Mesendoderm (in vitro differentiated cells): ENCODE results near the gene TTC1.
A peak's percentile ranks its signal among the peaks of the same experiment; 100 is the strongest.

Experiments
- DNase-seq: peaks from one replicate; pipeline ENCODE4 v3.0.0; 2013
- H2AK5ac ChIP-seq: 2 replicates; pipeline ENCODE4 v1.6.1; 2013; ENCODE audit warnings: low read length, inconsistent platforms
- H2BK120ac ChIP-seq: 2 replicates; pipeline ENCODE4 v1.6.1; 2013; ENCODE audit warnings: low read depth, mild to moderate bottlenecking, low read length, moderate library complexity, mixed read lengths
- H2BK15ac ChIP-seq: replicated peaks from 2 replicates; pipeline ENCODE4 v1.6.1; 2013; ENCODE audit warnings: low read depth, mild to moderate bottlenecking, moderate library complexity
- H2BK5ac ChIP-seq: 2 replicates; pipeline ENCODE4 v1.6.1; 2013; ENCODE audit warnings: low read length, inconsistent platforms
- H3K18ac ChIP-seq: 2 replicates; pipeline ENCODE4 v1.6.1; 2013; ENCODE audit warnings: mild to moderate bottlenecking, low read length, mixed read lengths
- H3K23ac ChIP-seq: one replicate; pipeline ENCODE4 v1.6.1; 2013; ENCODE audit warnings: low read length
- H3K27ac ChIP-seq: 2 replicates; pipeline ENCODE4 v1.5.1; 2013; ENCODE audit warnings: low read depth, mild to moderate bottlenecking, inconsistent platforms, low read length, moderate library complexity
- H3K27me3 ChIP-seq: 2 replicates; pipeline ENCODE4 v1.6.1; 2013; ENCODE audit warnings: low read length, control low read depth, mild to moderate bottlenecking, inconsistent platforms; ENCODE audit not compliant: insufficient read depth, poor library complexity
- H3K36me3 ChIP-seq: 2 replicates; pipeline ENCODE4 v1.6.1; 2013; ENCODE audit warnings: low read length, inconsistent platforms; ENCODE audit not compliant: control insufficient read depth, insufficient read depth
- H3K4ac ChIP-seq: one replicate; pipeline ENCODE4 v1.6.1; 2013; ENCODE audit warnings: low read depth, mild to moderate bottlenecking, low read length, moderate library complexity
- H3K4me1 ChIP-seq: 2 replicates; pipeline ENCODE4 v1.6.1; 2013; ENCODE audit warnings: low read depth, low read length, inconsistent platforms; ENCODE audit not compliant: control insufficient read depth
- H3K4me2 ChIP-seq: 2 replicates; pipeline ENCODE4 v1.6.1; 2013; ENCODE audit warnings: low read length
- H3K4me3 ChIP-seq: 2 replicates; pipeline ENCODE4 v1.5.1; 2013; ENCODE audit warnings: mild to moderate bottlenecking, low read length
- H3K56ac ChIP-seq: one replicate; pipeline ENCODE4 v1.6.1; 2013; ENCODE audit warnings: low read length
- H3K79me1 ChIP-seq: 2 replicates; pipeline ENCODE4 v1.6.1; 2013; ENCODE audit warnings: low read length, inconsistent platforms
- H3K79me2 ChIP-seq: 2 replicates; pipeline ENCODE4 v1.6.1; 2013; ENCODE audit warnings: mild to moderate bottlenecking, low read length; ENCODE audit not compliant: control insufficient read depth, insufficient read depth
- H3K9ac ChIP-seq: 2 replicates; pipeline ENCODE4 v1.6.1; 2013; ENCODE audit warnings: low read length, inconsistent platforms
- H4K5ac ChIP-seq: one replicate; pipeline ENCODE4 v1.6.1; 2013; ENCODE audit warnings: low read length
- H4K8ac ChIP-seq: one replicate; pipeline ENCODE4 v1.6.1; 2013; ENCODE audit warnings: low read depth, mild to moderate bottlenecking, control low read depth, low read length, moderate library complexity
- WGBS: extraction: QIAGEN DNeasy Blood & Tissue Kit; methylation state at CpG from one replicate; pipeline ENCODE4 v1.1.7; 2013; ENCODE audit warnings: low lambda C conversion rate, missing lambda C conversion rate; ENCODE audit not compliant: insufficient coverage; ENCODE audit errors: extremely low coverage; 5-methylcytosine and 5-hydroxymethylcytosine counted together

The TTC1 gene

GRCh38 chr5:160075073-160075472 is 66.1 kb downstream of the TTC1 start:
- Histone ChIP-seq H2BK120ac (no peak overlapping the region), H3K79me2 (no peaks in the 10 kb centered on the region), H3K4ac (no peak overlapping the region), H2BK5ac (no peak overlapping the region), H3K27me3 (no peaks in the 10 kb centered on the region), H2AK5ac (no peak overlapping the region), H3K4me3 (no peak overlapping the region), H3K18ac (no peak overlapping the region), H2BK15ac (no peak overlapping the region), H4K8ac (no peak overlapping the region), H3K9ac (no peak overlapping the region), H3K4me2 (no peak overlapping the region), H3K23ac (no peak overlapping the region), H3K27ac (no peak overlapping the region), H3K79me1 (no peaks in the 10 kb centered on the region), H3K4me1 (no peaks in the 10 kb centered on the region), H3K36me3 (no peaks in the 10 kb centered on the region), H4K5ac (no peak overlapping the region), H3K56ac (no peak overlapping the region)
- DNase-seq = no peak

DNA sequence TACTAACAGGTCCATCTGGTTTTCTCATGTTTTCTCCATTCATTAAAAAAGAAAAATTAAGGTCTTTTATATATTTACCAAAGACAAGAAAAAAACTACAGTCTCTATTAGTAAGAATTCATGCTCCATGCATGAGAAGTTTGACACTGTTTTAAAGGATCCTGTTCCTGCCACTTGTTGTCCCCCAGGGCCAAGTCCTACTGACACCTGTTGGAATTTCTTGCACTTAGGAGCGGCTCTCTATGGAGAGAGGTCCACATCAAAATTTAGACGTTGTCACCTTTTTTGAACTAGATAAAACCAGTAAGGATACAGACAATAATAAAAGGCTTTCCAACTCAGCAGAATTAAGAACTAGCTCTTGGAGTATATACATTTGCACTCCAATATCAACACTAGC is 68.1 kb downstream of the TTC1 start:
- no peak overlapping the region for H2BK5ac ChIP-seq
- H3K18ac ChIP-seq = no peak overlapping the region
- WGBS = no CpG with 5 or more reads among the region's 2 CpGs
- DNase-seq = no peak
- H3K27ac ChIP-seq = no peak overlapping the region
- no peaks in the 10 kb centered on the region for H3K27me3 ChIP-seq
- no peak overlapping the region for H3K4me2 ChIP-seq
- no peak overlapping the region for H3K4me3 ChIP-seq
- H3K56ac ChIP-seq = no peak overlapping the region
- no peak overlapping the region for H2AK5ac ChIP-seq
- no peak overlapping the region for H2BK15ac ChIP-seq
- H2BK120ac ChIP-seq = no peak overlapping the region
- no peaks in the 10 kb centered on the region for H3K79me1 ChIP-seq
- no peak overlapping the region for H3K9ac ChIP-seq
- no peaks in the 10 kb centered on the region for H3K36me3 ChIP-seq
- H3K23ac ChIP-seq = no peak overlapping the region
- no peak overlapping the region for H4K8ac ChIP-seq
- no peaks in the 10 kb centered on the region for H3K79me2 ChIP-seq
- H3K4ac ChIP-seq = no peak overlapping the region
- H3K4me1 ChIP-seq = no peaks in the 10 kb centered on the region
- H4K5ac ChIP-seq = no peak overlapping the region

DNA sequence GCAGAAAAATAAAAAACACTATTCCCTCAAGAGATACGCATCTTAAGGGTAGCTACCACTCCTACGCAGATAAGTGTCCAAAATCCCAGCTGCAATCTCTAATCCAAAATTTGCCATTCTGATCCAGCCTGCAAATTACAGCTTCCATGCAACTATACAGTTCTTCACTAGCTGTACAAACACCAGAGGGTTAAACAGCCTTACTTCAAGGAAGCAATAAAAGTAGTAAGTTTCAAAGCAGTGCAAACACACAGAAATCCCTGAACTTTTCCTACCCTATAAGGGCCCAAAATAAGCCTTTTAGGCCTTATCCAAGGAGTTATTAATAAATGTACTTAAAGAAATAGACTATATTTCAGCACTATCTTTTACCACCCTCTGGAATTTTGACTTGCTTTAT is 70.8 kb downstream of the TTC1 start:
- H4K5ac ChIP-seq = no peak overlapping the region
- H3K56ac ChIP-seq = peak overlapping the region; percentile 18
- no peak overlapping the region for H3K9ac ChIP-seq
- no peak overlapping the region for H3K4me3 ChIP-seq
- no peaks in the 10 kb centered on the region for H3K79me1 ChIP-seq
- no peaks in the 10 kb centered on the region for H3K36me3 ChIP-seq
- WGBS = no CpG with 5 or more reads among the region's 2 CpGs
- no peak overlapping the region for H2BK120ac ChIP-seq
- no peak overlapping the region for H2BK5ac ChIP-seq
- H2BK15ac ChIP-seq = no peak overlapping the region
- H2AK5ac ChIP-seq = no peak overlapping the region
- no peak overlapping the region for H3K18ac ChIP-seq
- no peaks in the 10 kb centered on the region for H3K4me1 ChIP-seq
- no peak for DNase-seq
- H3K27me3 ChIP-seq = no peaks in the 10 kb centered on the region
- H4K8ac ChIP-seq = no peak overlapping the region
- no peaks in the 10 kb centered on the region for H3K79me2 ChIP-seq
- no peak overlapping the region for H3K4me2 ChIP-seq
- H3K4ac ChIP-seq = no peak overlapping the region
- H3K27ac ChIP-seq = no peak overlapping the region
- H3K23ac ChIP-seq = no peak overlapping the region

GRCh38 chr5:160081495-160081894 is 72.6 kb downstream of the TTC1 start:
- Histone ChIP-seq H3K4me3 (no peak overlapping the region), H4K8ac (no peak overlapping the region), H3K36me3 (no peaks in the 10 kb centered on the region), H3K56ac (no peak overlapping the region), H3K4me1 (no peaks in the 10 kb centered on the region), H2BK120ac (no peak overlapping the region), H3K79me2 (no peaks in the 10 kb centered on the region), H3K27me3 (no peaks in the 10 kb centered on the region), H3K79me1 (no peaks in the 10 kb centered on the region), H2BK5ac (no peak overlapping the region), H4K5ac (no peak overlapping the region), H3K9ac (no peak overlapping the region), H3K4me2 (no peak overlapping the region), H2BK15ac (no peak overlapping the region), H3K4ac (no peak overlapping the region), H3K23ac (no peak overlapping the region), H3K18ac (no peak overlapping the region), H3K27ac (no peak overlapping the region), H2AK5ac (no peak overlapping the region)
- no CpG with 5 or more reads among the region's 3 CpGs for WGBS
- DNase-seq = no peak

DNA sequence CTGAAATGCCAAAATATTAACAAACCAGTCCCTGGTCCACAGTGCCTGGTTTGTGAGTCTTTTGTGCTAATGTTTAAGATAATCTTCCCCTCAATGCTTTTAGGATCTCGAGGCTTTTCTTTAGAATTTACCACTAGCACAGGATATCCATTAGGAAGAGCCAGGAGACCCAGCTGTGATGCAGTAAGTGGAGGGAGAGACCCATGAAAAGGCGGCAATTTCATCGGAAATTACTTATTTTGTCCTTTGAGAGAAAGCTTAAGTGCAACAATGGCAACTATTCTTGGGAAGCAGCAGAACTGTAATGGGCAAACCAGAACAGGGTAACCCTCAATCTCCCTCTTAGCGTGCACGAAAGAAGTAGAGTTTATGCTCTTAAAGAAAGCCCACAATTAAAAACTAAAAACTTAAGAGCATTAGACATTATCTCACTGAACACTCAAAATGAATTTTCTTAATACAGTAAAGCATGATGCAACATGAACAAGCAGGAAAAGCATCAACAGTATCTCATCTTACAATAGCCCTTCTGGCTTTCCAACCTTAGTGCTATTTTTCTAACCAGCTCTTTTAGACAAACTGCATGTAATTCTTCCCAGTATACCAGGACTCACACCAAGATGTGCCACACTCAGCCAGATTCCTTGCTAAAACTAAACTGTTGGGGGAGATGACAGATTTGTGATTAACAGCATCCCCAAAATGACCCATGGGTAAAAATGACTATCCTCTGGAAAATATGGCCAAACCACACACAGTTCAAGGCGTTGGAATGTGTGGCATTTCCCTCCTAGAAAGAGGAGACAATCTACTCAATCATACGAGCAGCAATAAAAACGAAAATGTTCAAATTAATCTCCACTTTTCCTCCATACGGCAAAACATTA is 73.9 kb downstream of the TTC1 start:
- H4K5ac ChIP-seq = no peak overlapping the region
- DNase-seq = no peak
- H3K23ac ChIP-seq = no peak overlapping the region
- H2BK120ac ChIP-seq = no peak overlapping the region
- no peaks in the 10 kb centered on the region for H3K36me3 ChIP-seq
- H3K79me2 ChIP-seq = no peaks in the 10 kb centered on the region
- H2BK15ac ChIP-seq = no peak overlapping the region
- H3K4me3 ChIP-seq = no peak overlapping the region
- H3K27ac ChIP-seq = no peak overlapping the region
- no peaks in the 10 kb centered on the region for H3K4me1 ChIP-seq
- H3K9ac ChIP-seq = no peak overlapping the region
- no peaks in the 10 kb centered on the region for H3K27me3 ChIP-seq
- H4K8ac ChIP-seq = no peak overlapping the region
- H3K56ac ChIP-seq = no peak overlapping the region
- H3K79me1 ChIP-seq = no peaks in the 10 kb centered on the region
- no peak overlapping the region for H2AK5ac ChIP-seq
- H2BK5ac ChIP-seq = no peak overlapping the region
- peak overlapping the region; percentile 59 for H3K4ac ChIP-seq
- no peak overlapping the region for H3K18ac ChIP-seq
- no peak overlapping the region for H3K4me2 ChIP-seq
- WGBS = no CpG with 5 or more reads among the region's 9 CpGs

DNA sequence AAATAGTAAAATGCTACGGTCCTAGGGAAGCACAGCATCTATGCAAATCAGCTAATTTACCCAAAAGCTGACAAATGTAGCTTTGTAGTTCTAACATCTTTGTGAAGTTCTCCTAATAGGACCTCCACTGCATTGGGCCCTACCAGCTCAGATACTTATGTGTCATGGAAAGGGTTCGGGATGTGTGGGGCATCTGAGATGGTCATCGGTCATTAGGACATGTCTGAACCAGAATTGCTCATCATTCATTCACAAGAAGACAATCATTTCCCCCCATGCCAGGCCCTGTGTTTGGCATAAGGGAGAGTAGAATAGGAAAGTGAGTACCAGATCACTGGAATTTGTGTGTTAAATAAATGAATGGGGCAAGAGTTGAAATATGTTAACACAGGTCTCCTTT is 74.6 kb downstream of the TTC1 start:
- H3K18ac ChIP-seq = no peak overlapping the region
- H3K4me2 ChIP-seq = no peak overlapping the region
- no peak overlapping the region for H3K23ac ChIP-seq
- no peak overlapping the region for H3K56ac ChIP-seq
- no peak overlapping the region for H2BK5ac ChIP-seq
- no peak for DNase-seq
- H3K79me1 ChIP-seq = no peaks in the 10 kb centered on the region
- no peak overlapping the region for H3K4ac ChIP-seq
- H3K27me3 ChIP-seq = no peaks in the 10 kb centered on the region
- H2BK120ac ChIP-seq = no peak overlapping the region
- H3K9ac ChIP-seq = no peak overlapping the region
- H3K79me2 ChIP-seq = no peaks in the 10 kb centered on the region
- no CpG with 5 or more reads among the region's 3 CpGs for WGBS
- no peaks in the 10 kb centered on the region for H3K36me3 ChIP-seq
- no peak overlapping the region for H2AK5ac ChIP-seq
- H3K4me3 ChIP-seq = no peak overlapping the region
- no peak overlapping the region for H4K5ac ChIP-seq
- H3K4me1 ChIP-seq = no peaks in the 10 kb centered on the region
- H2BK15ac ChIP-seq = no peak overlapping the region
- H4K8ac ChIP-seq = no peak overlapping the region
- no peak overlapping the region for H3K27ac ChIP-seq
